ENCODE results near the gene CA9. TPM values are rescaled to one million over a fixed set of nuclear protein-coding genes. Genes with fewer than 3 reads are reported as not detected.

Gene CA9
- total and polyA plus RNA-seq, 4 experiments from 2014 or later, result not detected

GRCh38 chr9:35650341-35651158 is 23.2 kb upstream of the CA9 start, which contains the start of gene SIT1:
SIT1 (minus strand) TSS chr9:35650931; CDS start chr9:35650853, 78 bp downstream.
- peak within 1 kb of the TSS; percentile 89 to 99 (median 96) for H3K27ac Mint-ChIP-seq
- H3K27me3 Mint-ChIP-seq, result no peaks in the 10 kb centered on the region
- Histone ChIP-seq H3K4me1 (ENCODE audit: insufficient read depth, low read length) (peaks cover 56% of the 10 kb centered on the region), H3K27me3 (ENCODE audit: insufficient read depth, low read length) (no peaks in the 10 kb centered on the region), H3K27ac (ENCODE audit: low read depth, low read length) (peak within 1 kb of the TSS; percentile 88), H3K4me3 (ENCODE audit: low read length in 2 of 2) (peak within 1 kb of the TSS; percentile 78 to 94), H3K36me3 (ENCODE audit: insufficient read depth, low read length) (no peaks in the 10 kb centered on the region), H3K9me3 (ENCODE audit: control insufficient read depth in 1 of 2, low read length in 2 of 2) (no peaks in the 10 kb centered on the region)
- intact Hi-C loops (cut with micrococcal nuclease), result no loop called here
- peaks cover 31 to 79% (median 49%) of the 10 kb centered on the region in 4 donors for H3K4me1 Mint-ChIP-seq
- DNase-seq, result peak; percentile 35 to 59 (median 41)
- ChIA-PET POLR2A (ENCODE audit: partially characterized antibody) (interaction anchor here (1.2 to 10.7 kb wide), 11 partner anchors 10 to 539 kb away, joined by 3 to 420 read pairs (median 27); partner anchors contain the start of genes ARHGEF39, CCDC107, CD72 and CREB3), CTCF (ENCODE audit: partially characterized antibody) (interaction anchor here (0.8 to 19.4 kb wide), 8 partner anchors 13 to 451 kb away, joined by 3 to 260 read pairs (median 41); partner anchors contain the start of genes ARHGEF39, CCDC107, CREB3 and RMRP)
- H3K4me3 Mint-ChIP-seq, result peak within 1 kb of the TSS; percentile 93 to 98 (median 94)
- peaks cover 5 to 25% of the 10 kb centered on the region in 2 donors for H3K36me3 Mint-ChIP-seq
- no peaks in the 10 kb centered on the region for H3K9me3 Mint-ChIP-seq

GRCh38 chr9:35651956-35652828 is 21.5 kb upstream of the CA9 start:
- Mint-ChIP-seq H3K27ac (peak overlapping the region; percentile 78 to 99 (median 96)), H3K36me3 (peaks cover 5 to 20% of the 10 kb centered on the region in 2 donors), H3K9me3 (peaks cover 0 to 2% (median 0%) of the 10 kb centered on the region in 8 donors), H3K4me1 (peaks cover 41 to 79% (median 57%) of the 10 kb centered on the region in 4 donors), H3K27me3 (no peaks in the 10 kb centered on the region), H3K4me3 (peak overlapping the region; percentile 63 to 98 (median 93))
- Histone ChIP-seq H3K4me1 (ENCODE audit: insufficient read depth, low read length) (peaks cover 59% of the 10 kb centered on the region), H3K9me3 (ENCODE audit: control insufficient read depth in 1 of 2, low read length in 2 of 2) (no peaks in the 10 kb centered on the region), H3K27me3 (ENCODE audit: insufficient read depth, low read length) (no peaks in the 10 kb centered on the region), H3K4me3 (ENCODE audit: low read length in 2 of 2) (no peak overlapping the region), H3K36me3 (ENCODE audit: insufficient read depth, low read length) (no peaks in the 10 kb centered on the region), H3K27ac (ENCODE audit: low read depth, low read length) (peak overlapping the region; percentile 29)
- DNase-seq, result no peak
- intact Hi-C loops (cut with micrococcal nuclease), result no loop called here
- ChIA-PET CTCF (ENCODE audit: partially characterized antibody) (interaction anchor here (7.9 to 19.4 kb wide), 4 partner anchors 11 to 78 kb away, joined by 145 to 260 read pairs (median 197); partner anchors contain the start of genes ARHGEF39, CCDC107, CD72 and CREB3), POLR2A (ENCODE audit: partially characterized antibody) (interaction anchor here (2.0 to 10.7 kb wide), 5 partner anchors 8 to 48 kb away, joined by 4 to 420 read pairs (median 148); partner anchors contain the start of genes ARHGEF39, CCDC107, CD72 and RMRP)

- peaks cover 0 to 6% (median 2%) of the 10 kb centered on the region in 8 donors for H3K9me3 Mint-ChIP-seq
- H3K4me1 Mint-ChIP-seq, result peaks cover 38 to 79% (median 56%) of the 10 kb centered on the region in 4 donors
- peak overlapping the region in 5 of 7 donors; percentile 51 to 89 (median 53) for H3K27ac Mint-ChIP-seq
- Histone ChIP-seq H3K27ac (ENCODE audit: low read depth, low read length) (no peak overlapping the region), H3K9me3 (ENCODE audit: control insufficient read depth in 1 of 2, low read length in 2 of 2) (no peaks in the 10 kb centered on the region), H3K4me3 (ENCODE audit: low read length in 2 of 2) (no peak overlapping the region), H3K36me3 (ENCODE audit: insufficient read depth, low read length) (no peaks in the 10 kb centered on the region), H3K27me3 (ENCODE audit: insufficient read depth, low read length) (no peaks in the 10 kb centered on the region), H3K4me1 (ENCODE audit: insufficient read depth, low read length) (peaks cover 59% of the 10 kb centered on the region)
- intact Hi-C loops (cut with micrococcal nuclease), result no loop called here
- H3K36me3 Mint-ChIP-seq, result peaks cover 5 to 23% of the 10 kb centered on the region in 2 donors
- DNase-seq, result no peak
- POLR2A ChIA-PET (ENCODE audit: partially characterized antibody), result interaction anchor here (2.0 to 9.7 kb wide), 2 partner anchors 12 to 40 kb away, joined by 4 to 159 read pairs; partner anchors contain the start of genes ARHGEF39 and TPM2
- no peak overlapping the region for H3K4me3 Mint-ChIP-seq
- peaks cover under 1 to 2% of the 10 kb centered on the region in 2 donors for H3K27me3 Mint-ChIP-seq
- CTCF ChIA-PET (ENCODE audit: partially characterized antibody), result interaction anchor here (10.7 to 19.4 kb wide), 3 partner anchors 10 to 77 kb away, joined by 145 to 260 read pairs (median 249); partner anchors contain the start of genes ARHGEF39, CCDC107, CD72 and CREB3
Measured at GRCh38 chr9:35652829-35653209, 20.9 kb upstream of the CA9 start.

- peaks cover 32 to 79% (median 49%) of the 10 kb centered on the region in 4 donors for H3K4me1 Mint-ChIP-seq
- CTCF ChIA-PET (ENCODE audit: partially characterized antibody), result interaction anchor here (2.1 to 19.4 kb wide), 4 partner anchors 38 to 76 kb away, joined by 7 to 339 read pairs (median 197); partner anchors contain the start of genes CD72, CREB3, TLN1 and TPM2
- intact Hi-C loops (cut with micrococcal nuclease), result no loop called here
- H3K27ac Mint-ChIP-seq, result peak overlapping the region in 6 of 7 donors; percentile 22 to 100 (median 76)
- Histone ChIP-seq H3K27ac (ENCODE audit: low read depth, low read length) (no peak overlapping the region), H3K36me3 (ENCODE audit: insufficient read depth, low read length) (no peaks in the 10 kb centered on the region), H3K4me1 (ENCODE audit: insufficient read depth, low read length) (peaks cover 52% of the 10 kb centered on the region), H3K4me3 (ENCODE audit: low read length in 2 of 2) (no peak overlapping the region), H3K27me3 (ENCODE audit: insufficient read depth, low read length) (no peaks in the 10 kb centered on the region), H3K9me3 (ENCODE audit: control insufficient read depth in 1 of 2, low read length in 2 of 2) (no peaks in the 10 kb centered on the region)
- H3K27me3 Mint-ChIP-seq, result peaks cover 2 to 4% of the 10 kb centered on the region in 2 donors
- POLR2A ChIA-PET (ENCODE audit: partially characterized antibody), result interaction anchor here (2.0 kb wide), 1 partner anchor 11 kb away, joined by 4 read pairs; the partner anchor contains the start of gene ARHGEF39
- no peak overlapping the region for H3K4me3 Mint-ChIP-seq
- DNase-seq, result no peak
- H3K36me3 Mint-ChIP-seq, result peaks cover 2 to 20% of the 10 kb centered on the region in 2 donors
- H3K9me3 Mint-ChIP-seq, result peaks cover 0 to 8% (median 4%) of the 10 kb centered on the region in 8 donors
Measured at GRCh38 chr9:35653611-35654010, 20.1 kb upstream of the CA9 start.

GRCh38 chr9:35656348-35656747 is 17.4 kb upstream of the CA9 start:
- peaks cover 48 to 79% (median 61%) of the 10 kb centered on the region in 4 donors for H3K4me1 Mint-ChIP-seq
- ChIA-PET CTCF (ENCODE audit: partially characterized antibody) (interaction anchor here (0.6 to 19.4 kb wide), 9 partner anchors 9 to 179 kb away, joined by 3 to 339 read pairs (median 24); partner anchors contain the start of genes ARHGEF39, CD72, CREB3 and GBA2), POLR2A (ENCODE audit: partially characterized antibody) (interaction anchor here (1.2 to 12.3 kb wide), 8 partner anchors 8 to 93 kb away, joined by 3 to 420 read pairs (median 64); partner anchors contain the start of genes CD72, CREB3, GBA2 and RGP1)
- peaks cover 10% of the 10 kb centered on the region for H3K36me3 ChIP-seq (ENCODE audit: insufficient read depth, low read length)
- peak in 1 of 5 donors; percentile 49 for DNase-seq
- no peaks in the 10 kb centered on the region for H3K27me3 ChIP-seq (ENCODE audit: insufficient read depth, low read length)
- H3K4me3 ChIP-seq (ENCODE audit: low read length in 2 of 2), result no peak overlapping the region
- H3K27me3 Mint-ChIP-seq, result peaks cover 2 to 4% of the 10 kb centered on the region in 2 donors
- H3K4me1 ChIP-seq (ENCODE audit: insufficient read depth, low read length), result peaks cover 64% of the 10 kb centered on the region
- H3K36me3 Mint-ChIP-seq, result peaks cover 17 to 35% of the 10 kb centered on the region in 2 donors
- intact Hi-C loops (cut with micrococcal nuclease), result loop anchor here (5.0 kb wide), 2 partner anchors 544 to 669 kb away; partner anchors contain the start of gene DNAJB5
- no peaks in the 10 kb centered on the region for H3K9me3 ChIP-seq (ENCODE audit: control insufficient read depth in 1 of 2, low read length in 2 of 2)
- peak overlapping the region; percentile 49 to 95 (median 88) for H3K4me3 Mint-ChIP-seq
- peak overlapping the region; percentile 27 for H3K27ac ChIP-seq (ENCODE audit: low read depth, low read length)
- H3K27ac Mint-ChIP-seq, result peak overlapping the region; percentile 95 to 100 (median 99)
- peaks cover 0 to 8% (median 4%) of the 10 kb centered on the region in 8 donors for H3K9me3 Mint-ChIP-seq
